K562 treated with DMSO at 1 percent for 24 hours (cell line): Measurements from ENCODE around the gene MFSD8. TPM values are rescaled to one million over a fixed set of nuclear protein-coding genes. Genes with fewer than 3 reads are reported as not detected.

ENCODE experiments used
- total RNA-seq: library from RNA; unstranded; fragments of 300-600 nt; gene quantifications from 2 replicates; pipeline ENCODE4 v1.2.3, GENCODE V29; 2022; ENCODE audit warnings: low read depth; ENCODE audit not compliant: insufficient read depth

MFSD8 gene, protein sequence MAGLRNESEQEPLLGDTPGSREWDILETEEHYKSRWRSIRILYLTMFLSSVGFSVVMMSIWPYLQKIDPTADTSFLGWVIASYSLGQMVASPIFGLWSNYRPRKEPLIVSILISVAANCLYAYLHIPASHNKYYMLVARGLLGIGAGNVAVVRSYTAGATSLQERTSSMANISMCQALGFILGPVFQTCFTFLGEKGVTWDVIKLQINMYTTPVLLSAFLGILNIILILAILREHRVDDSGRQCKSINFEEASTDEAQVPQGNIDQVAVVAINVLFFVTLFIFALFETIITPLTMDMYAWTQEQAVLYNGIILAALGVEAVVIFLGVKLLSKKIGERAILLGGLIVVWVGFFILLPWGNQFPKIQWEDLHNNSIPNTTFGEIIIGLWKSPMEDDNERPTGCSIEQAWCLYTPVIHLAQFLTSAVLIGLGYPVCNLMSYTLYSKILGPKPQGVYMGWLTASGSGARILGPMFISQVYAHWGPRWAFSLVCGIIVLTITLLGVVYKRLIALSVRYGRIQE
- total RNA-seq, result 6.5 and 9.2 TPM in 2 replicates

DNA sequence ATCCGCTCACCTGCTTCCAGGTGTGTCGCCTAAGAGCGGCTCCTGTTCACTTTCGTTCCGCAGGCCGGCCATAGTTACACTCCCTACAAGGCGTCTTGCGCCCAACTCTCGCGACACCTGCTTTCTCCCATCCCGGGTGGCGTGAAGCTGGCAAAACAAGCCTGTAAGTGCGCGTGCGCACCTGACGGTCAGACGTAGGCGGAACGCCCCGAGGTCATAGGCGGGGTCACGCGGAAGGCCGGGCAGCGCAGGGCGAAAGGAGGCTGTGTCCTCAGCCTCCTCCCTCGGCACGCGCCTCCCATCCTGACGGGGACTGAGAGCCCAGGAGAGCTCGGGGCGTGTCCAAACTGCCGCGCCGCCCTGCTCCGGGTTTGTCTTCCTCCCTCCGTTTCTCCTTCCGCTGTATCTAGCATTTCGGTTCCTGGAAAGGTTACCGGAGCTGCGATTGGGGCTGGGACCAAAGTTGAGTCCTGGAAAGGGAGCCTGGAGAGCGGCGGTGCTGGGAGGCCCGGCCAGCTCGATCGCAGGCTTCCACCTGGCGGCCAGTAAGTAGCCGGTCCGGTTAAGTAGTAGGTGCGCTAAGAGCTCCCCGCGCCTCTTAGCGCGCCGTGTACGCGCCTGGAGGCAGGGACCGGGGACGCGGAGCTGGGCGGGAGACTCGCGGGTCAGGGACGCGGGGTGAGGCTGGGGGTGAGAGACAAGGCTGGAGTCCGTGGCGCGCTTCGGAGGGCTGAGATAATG is at the start of gene MFSD8, which contains the start of gene ABHD18:
MFSD8 (minus strand) TSS at position 112 of the 741 bp plus-strand sequence; CDS start at position 72, 40 bp downstream.
ABHD18 (plus strand) TSS at position 345 of the 741 bp plus-strand sequence. CDS start 17,550 bp downstream, outside the sequence.

DNA sequence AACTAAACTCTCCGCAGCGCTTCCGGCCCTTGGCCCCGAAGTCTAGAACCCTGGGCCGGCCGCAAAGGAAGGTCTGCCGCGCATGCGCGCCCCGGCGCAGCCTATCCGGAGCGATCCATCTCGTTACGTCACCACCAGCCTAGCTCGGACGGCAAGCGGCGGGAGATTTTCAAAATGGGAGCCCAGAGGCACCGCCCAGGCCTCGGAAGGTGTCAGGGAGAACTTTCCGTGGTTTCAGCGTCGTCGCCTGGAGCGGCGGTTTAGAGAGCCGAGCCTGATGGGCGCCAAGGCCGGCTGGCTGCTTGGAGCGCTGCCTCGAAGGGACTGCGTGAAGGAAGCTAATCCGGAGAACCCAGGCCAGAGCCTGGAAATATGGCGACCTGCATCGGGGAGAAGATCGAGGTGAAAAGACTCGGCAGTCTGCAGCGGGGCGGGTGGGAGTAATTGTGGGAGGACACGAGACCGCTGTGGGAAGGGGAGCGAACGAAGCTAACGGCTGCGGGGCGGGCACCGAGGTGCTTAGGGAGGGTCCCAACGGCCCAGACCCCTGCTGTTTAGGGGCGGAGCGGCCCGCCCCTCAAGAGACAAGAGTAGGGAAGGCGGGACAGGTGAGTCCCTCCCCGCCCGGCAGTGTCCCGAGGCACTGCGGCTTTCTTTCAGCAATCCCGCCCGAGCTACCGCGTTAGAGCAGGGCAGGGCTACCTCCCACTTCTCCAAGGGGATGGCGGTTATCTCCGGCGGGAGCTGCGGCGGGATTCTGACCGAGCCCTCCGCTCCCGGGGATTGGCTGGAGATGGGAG is 84.0 kb downstream of the MFSD8 start, which contains the start of gene PLK4:
PLK4 (plus strand) TSS at position 131 of the 800 bp plus-strand sequence; CDS start at position 373, 242 bp downstream.

Other genes with a start within 250 kb of the MFSD8 start
- not detected in 2 replicates for gene SLC25A31, start 234.8 kb downstream of the MFSD8 start, total RNA-seq
- 9.3 and 10.2 TPM in 2 replicates for gene HSPA4L, start 182.9 kb downstream of the MFSD8 start, total RNA-seq
- gene PLK4, start 84.3 kb downstream of the MFSD8 start, total RNA-seq, result 21.7 and 23.0 TPM in 2 replicates
- gene ABHD18, start 233 bp upstream of the MFSD8 start, total RNA-seq, result 7.5 and 8.7 TPM in 2 replicates
- gene LARP1B, start 96.1 kb upstream of the MFSD8 start, total RNA-seq, result 17.9 and 19.8 TPM in 2 replicates